Measurements from ENCODE around the gene SAE1. TPM values are rescaled to one million over a fixed set of nuclear protein-coding genes. Genes with fewer than 3 reads are reported as not detected.

Gene SAE1
- total RNA-seq, 1 experiment from 2014 or later, result 251 TPM

- H3K4me3 ChIP-seq (ENCODE audit: low read depth, low read length), result no peak overlapping the region
Measured at GRCh38 chr19:47109177-47109540, 21.5 kb upstream of the SAE1 start.

GRCh38 chr19:47109541-47110375 is 20.9 kb upstream of the SAE1 start:
- peaks cover 84% of the 10 kb centered on the region for H3K36me3 Mint-ChIP-seq (ENCODE audit: insufficient read depth, unreplicated experiment)
- intact Hi-C loops (cut with micrococcal nuclease; ENCODE audit: unreplicated experiment), result loop anchor here (5.0 kb wide), 1 partner anchor 32 kb away; no protein-coding TSS in a partner anchor

More at GRCh38 chr19:47109177-47109540, 21.5 kb upstream of the SAE1 start:
- Mint-ChIP-seq H3K36me3 (ENCODE audit: insufficient read depth, unreplicated experiment) (peaks cover 82% of the 10 kb centered on the region), H3K27me3 (ENCODE audit: insufficient read depth, unreplicated experiment) (no peaks in the 10 kb centered on the region), H3K4me1 (ENCODE audit: low read depth, unreplicated experiment) (peaks cover 47% of the 10 kb centered on the region), H3K27ac (ENCODE audit: unreplicated experiment) (peak overlapping the region; percentile 99), H3K4me3 (ENCODE audit: unreplicated experiment) (peak overlapping the region; percentile 97), H3K9me3 (ENCODE audit: unreplicated experiment) (no peaks in the 10 kb centered on the region)
- DNase-seq, result no peak
- H3K27me3 ChIP-seq (replicated peaks; ENCODE audit: control insufficient read depth, insufficient read depth, low read length), result no peaks in the 10 kb centered on the region
- CTCF ChIA-PET, result interaction anchor here (0.6 kb wide), 1 partner anchor 13 kb away, joined by 3 read pairs; no protein-coding TSS in a partner anchor
- POLR2A ChIA-PET, result no interaction called here
- TF ChIP-seq CTCF (IDR thresholded peaks at IDR 0.05; ENCODE audit: insufficient read depth in 1 of 2, low read depth in 1 of 2, low read length in 1 of 2, severe bottlenecking in 1 of 2, unreplicated experiment in 1 of 2), result no peak
- peaks cover 2% of the 10 kb centered on the region; the same call in 1 of the 2 replicates for H3K36me3 ChIP-seq (ENCODE audit: control insufficient read depth, insufficient read depth, low read length)
- H3K9me3 ChIP-seq, result no peaks in the 10 kb centered on the region
- intact Hi-C loops (cut with micrococcal nuclease; ENCODE audit: unreplicated experiment), result no loop called here
- H3K4me1 ChIP-seq, result peaks cover 49% of the 10 kb centered on the region
- no TSS peak for BruUV-seq (replicated peaks)

More at GRCh38 chr19:47109541-47110375, 20.9 kb upstream of the SAE1 start:
- no TSS peak for BruUV-seq (replicated peaks)
- no peak for TF ChIP-seq CTCF (IDR thresholded peaks at IDR 0.05; ENCODE audit: insufficient read depth in 1 of 2, low read depth in 1 of 2, low read length in 1 of 2, severe bottlenecking in 1 of 2, unreplicated experiment in 1 of 2)
- DNase-seq, result no peak
- Histone ChIP-seq H3K27me3 (replicated peaks; ENCODE audit: control insufficient read depth, insufficient read depth, low read length) (no peaks in the 10 kb centered on the region), H3K36me3 (ENCODE audit: control insufficient read depth, insufficient read depth, low read length) (peaks cover 2% of the 10 kb centered on the region; the same call in 1 of the 2 replicates), H3K9me3 (no peaks in the 10 kb centered on the region), H3K4me3 (ENCODE audit: low read depth, low read length) (peak overlapping the region; percentile 64), H3K4me1 (peaks cover 49% of the 10 kb centered on the region)
- Mint-ChIP-seq H3K9me3 (ENCODE audit: unreplicated experiment) (no peaks in the 10 kb centered on the region), H3K27ac (ENCODE audit: unreplicated experiment) (peak overlapping the region; percentile 99), H3K4me3 (ENCODE audit: unreplicated experiment) (peak overlapping the region; percentile 97), H3K4me1 (ENCODE audit: low read depth, unreplicated experiment) (peaks cover 47% of the 10 kb centered on the region), H3K27me3 (ENCODE audit: insufficient read depth, unreplicated experiment) (no peaks in the 10 kb centered on the region)
- POLR2A ChIA-PET, result interaction anchor here (0.6 kb wide), 2 partner anchors 22 to 80 kb away, joined by 5 to 7 read pairs; no protein-coding TSS in a partner anchor
- CTCF ChIA-PET, result no interaction called here

Measured in Caco-2 (cell line).